Motor neuron (in vitro differentiated cells): Measurements from ENCODE around the gene C14orf132. TPM values are rescaled to one million over a fixed set of nuclear protein-coding genes. Genes with fewer than 3 reads are reported as not detected.
"Not testable (repeated sequence)": the region's sequence is repeated elsewhere in the genome, so short reads cannot be mapped to it uniquely, and the experiment has no call there.

Experiments
- ATAC-seq, 8 experiments: fragments of 200-7000 bp; cut with Tn5 transposase; replicated peaks in 6 of 8; 2 replicates each; pipeline ENCODE4 v1.8.0; 2021; ENCODE audit warnings: mild to moderate bottlenecking in 8 of 8, moderate library complexity in 8 of 8
- H3K27ac ChIP-seq, 2 donors: fragments of 250-450 bp; sonication (Bioruptor Pico); 2 replicates each; pipeline ENCODE4 v1.9.0; 2021; ENCODE audit warnings: antibody characterized with exemption in 2 of 2, mild to moderate bottlenecking in 2 of 2, moderate library complexity in 1 of 2
- H3K4me1 ChIP-seq, 2 donors: fragments of 250-450 bp; sonication (Bioruptor Pico); replicated peaks in 1 of 2; 2 replicates each; pipeline ENCODE4 v1.6.1; 2021; ENCODE audit warnings: antibody characterized with exemption in 2 of 2, mild to moderate bottlenecking in 2 of 2, moderate library complexity in 1 of 2
- H3K4me3 ChIP-seq, 5 donors: fragments of 250-450 bp; sonication (Bioruptor Pico); 2 replicates each; pipeline ENCODE4 v1.9.0; 2021; ENCODE audit warnings: antibody characterized with exemption in 5 of 5, mild to moderate bottlenecking in 5 of 5, moderate library complexity in 4 of 5
- WGBS, 10 experiments: fragments of 450-650 bp; shearing (Covaris generic); methylation state at CpG; one replicate each; pipeline ENCODE4 v1.0.0; 2022; 5-methylcytosine and 5-hydroxymethylcytosine counted together
- in situ Hi-C, 9 experiments: fragments of 400-800 bp; cut with MboI; loops; one replicate each; pipeline ENCODE4 v1.15.0; 2021; ENCODE audit warnings: low sequenced_read_pairs in 9 of 9, low pct_unique_long_range_greater_than_20kb in 2 of 9; ENCODE audit not compliant: unreplicated experiment in 9 of 9
- total RNA-seq, 8 experiments: library from RNA; unstranded; fragments of 300-600 nt; gene quantifications; 2 replicates each; pipeline versions ENCODE4 v1.2.3 to v1.2.4, GENCODE V29; 2022

Gene C14orf132
- 100 to 1,000 TPM in 1 of 8 experiments, 10 to 100 TPM in 7; 17.9 to 140 (median 66.8) TPM for total RNA-seq

GRCh38 chr14:96038920-96039632 lies at the start of gene C14orf132:
Gene C14orf132 (plus strand): TSS chr14:96039362. CDS start chr14:96039501, 139 bp downstream.
- peak within 1 kb of the TSS; percentile 74 to 78 for H3K27ac ChIP-seq
- in situ Hi-C loops, result no loop called here
- WGBS, 10 experiments, result 0 to 17% (median 2%) methylated on average over 2 to 9 of the region's 72 CpGs; no CpG with 5 or more reads in 6 of the 10 experiments
- peak; percentile 63 to 86 (median 82) for ATAC-seq
- H3K4me1 ChIP-seq, result peaks cover 13 to 14% of the 10 kb centered on the region in 2 donors
- peak within 1 kb of the TSS; percentile 70 to 94 (median 73) for H3K4me3 ChIP-seq

GRCh38 chr14:95993768-95994592 lies 45.2 kb upstream of the C14orf132 start:
- 0 to 61% (median 51%) methylated on average over 3 of the region's 5 CpGs; no CpG with 5 or more reads in 6 of the 10 experiments for WGBS, 10 experiments
- peak; percentile 31 to 70 (median 54) for ATAC-seq
- in situ Hi-C loops, result loop anchor here in 7 of 9 experiments (10.0 to 25.0 kb wide), 4 partner anchors 207 to 439 kb away; no protein-coding TSS in a partner anchor
- peaks cover 4 to 6% of the 10 kb centered on the region in 2 donors for H3K4me1 ChIP-seq
- H3K27ac ChIP-seq, result no peak overlapping the region
- no peak overlapping the region for H3K4me3 ChIP-seq

- in situ Hi-C loops, result loop anchor here in 7 of 9 experiments (10.0 to 25.0 kb wide), 4 partner anchors 207 to 440 kb away; no protein-coding TSS in a partner anchor
These were observed 44.6 kb upstream of the C14orf132 start for GRCh38 chr14:95994593-95994928.

GRCh38 chr14:95998656-95999055 lies 40.5 kb upstream of the C14orf132 start:
- ATAC-seq, result peak in 5 of 8 experiments; percentile 35 to 78 (median 62)
- H3K4me3 ChIP-seq, result no peak overlapping the region
- H3K4me1 ChIP-seq, result peaks cover 7 to 15% of the 10 kb centered on the region in 2 donors
- no peak overlapping the region for H3K27ac ChIP-seq
- in situ Hi-C loops, result loop anchor here in 7 of 9 experiments (10.0 to 25.0 kb wide), 4 partner anchors 211 to 444 kb away; no protein-coding TSS in a partner anchor
- 0 to 80% (median 33%) methylated on average over 1 of the region's 1 CpG; no CpG with 5 or more reads in 3 of the 10 experiments for WGBS, 10 experiments

More at GRCh38 chr14:95994593-95994928, 44.6 kb upstream of the C14orf132 start:
- no peak overlapping the region for H3K27ac ChIP-seq
- peaks cover 4 to 6% of the 10 kb centered on the region in 2 donors for H3K4me1 ChIP-seq
- no peak for ATAC-seq
- no peak overlapping the region for H3K4me3 ChIP-seq
- 0 to 83% (median 33%) methylated on average over 1 to 3 of the region's 3 CpGs; no CpG with 5 or more reads in 1 of the 10 experiments for WGBS, 10 experiments

GRCh38 chr14:96001866-96002497 lies 37.2 kb upstream of the C14orf132 start:
- Histone ChIP-seq H3K4me3 (no peak overlapping the region), H3K27ac (no peak overlapping the region), H3K4me1 (peaks cover 3 to 9% of the 10 kb centered on the region in 2 donors)
- 40% methylated on average over 1 of the region's 5 CpGs; no CpG with 5 or more reads in 9 of the 10 experiments for WGBS, 10 experiments
- in situ Hi-C loops, result loop anchor here in 7 of 9 experiments (5.0 to 25.0 kb wide), 5 partner anchors 93 to 285 kb away; partner anchors contain the start of gene BDKRB1 (in 2 of the 7)
- ATAC-seq, result peak; percentile 43 to 97 (median 88)

- Histone ChIP-seq H3K4me1 (peaks cover 3 to 9% of the 10 kb centered on the region in 2 donors), H3K27ac (no peak overlapping the region), H3K4me3 (no peak overlapping the region)
- WGBS, 10 experiments, result 60% methylated on average over 1 of the region's 2 CpGs; no CpG with 5 or more reads in 9 of the 10 experiments
- no peak for ATAC-seq
- in situ Hi-C loops, result loop anchor here in 7 of 9 experiments (5.0 to 25.0 kb wide), 5 partner anchors 92 to 285 kb away; partner anchors contain the start of gene BDKRB1 (in 2 of the 7)
These were observed 36.7 kb upstream of the C14orf132 start for GRCh38 chr14:96002498-96002884.

- H3K27ac ChIP-seq, result no peak overlapping the region
These were observed 28.0 kb upstream of the C14orf132 start for GRCh38 chr14:96011131-96011530.

GRCh38 chr14:96011607-96012006 lies 27.6 kb upstream of the C14orf132 start:
- in situ Hi-C loops, result loop anchor here in 3 of 9 experiments (25.0 kb wide), 2 partner anchors 251 to 276 kb away; partner anchors contain the start of gene BDKRB1 (in 2 of the 3)
- ATAC-seq, result no peak

More at GRCh38 chr14:96011131-96011530, 28.0 kb upstream of the C14orf132 start:
- in situ Hi-C loops, result loop anchor here in 3 of 9 experiments (25.0 kb wide), 2 partner anchors 251 to 276 kb away; partner anchors contain the start of gene BDKRB1 (in 2 of the 3)
- WGBS, 10 experiments, result 0 to 60% (median 40%) methylated on average over 1 of the region's 1 CpG; no CpG with 5 or more reads in 5 of the 10 experiments
- H3K4me1 ChIP-seq, result peaks cover 4 to 19% of the 10 kb centered on the region in 2 donors
- ATAC-seq, result no peak
- no peak overlapping the region for H3K4me3 ChIP-seq

GRCh38 chr14:96012757-96013156 lies 26.4 kb upstream of the C14orf132 start:
- peaks cover 15 to 35% of the 10 kb centered on the region in 2 donors for H3K4me1 ChIP-seq
- 17 to 67% (median 43%) methylated on average over 1 of the region's 1 CpG; no CpG with 5 or more reads in 6 of the 10 experiments for WGBS, 10 experiments
- not testable (repeated sequence) for H3K27ac ChIP-seq, H3K4me3 ChIP-seq, ATAC-seq
- in situ Hi-C loops, result loop anchor here in 3 of 9 experiments (25.0 kb wide), 2 partner anchors 250 to 275 kb away; partner anchors contain the start of gene BDKRB1 (in 2 of the 3)

More at GRCh38 chr14:96011607-96012006, 27.6 kb upstream of the C14orf132 start:
- Histone ChIP-seq H3K4me1 (peaks cover 8 to 24% of the 10 kb centered on the region in 2 donors), H3K4me3 (no peak overlapping the region), H3K27ac (no peak overlapping the region)

- Histone ChIP-seq H3K4me1 (peaks cover 15 to 35% of the 10 kb centered on the region in 2 donors), H3K27ac (no peak overlapping the region), H3K4me3 (no peak overlapping the region)
- WGBS, 10 experiments, result 0 to 100% (median 40%) methylated on average over 1 to 3 of the region's 3 CpGs; no CpG with 5 or more reads in 2 of the 10 experiments
- in situ Hi-C loops, result loop anchor here in 3 of 9 experiments (25.0 kb wide), 2 partner anchors 248 to 273 kb away; partner anchors contain the start of gene BDKRB1 (in 2 of the 3)
- peak in 3 of 8 experiments; percentile 12 to 68 (median 15) for ATAC-seq
These were observed 25.0 kb upstream of the C14orf132 start for GRCh38 chr14:96014176-96014575.

GRCh38 chr14:96016501-96017160 lies 22.5 kb upstream of the C14orf132 start:
- peak; percentile 46 to 97 (median 79) for ATAC-seq
- WGBS, 10 experiments, result 20 to 100% (median 61%) methylated on average over 1 to 7 of the region's 7 CpGs
- in situ Hi-C loops, result loop anchor here in 3 of 9 experiments (25.0 kb wide), 2 partner anchors 246 to 271 kb away; partner anchors contain the start of gene BDKRB1 (in 2 of the 3)
- Histone ChIP-seq H3K4me3 (no peak overlapping the region), H3K4me1 (peaks cover 15 to 35% of the 10 kb centered on the region in 2 donors), H3K27ac (no peak overlapping the region)
